Measurements from ENCODE around the gene PEX5L.
A peak's percentile ranks its signal among the peaks of the same experiment; 100 is the strongest.

PEX5L gene

GRCh38 chr3:179768080-179768479, 268.7 kb downstream of the PEX5L start:
- peak; percentile 89 for DNase-seq

- no peak for DNase-seq
Measured at GRCh38 chr3:179766416-179767133, 270.2 kb downstream of the PEX5L start.

DNA sequence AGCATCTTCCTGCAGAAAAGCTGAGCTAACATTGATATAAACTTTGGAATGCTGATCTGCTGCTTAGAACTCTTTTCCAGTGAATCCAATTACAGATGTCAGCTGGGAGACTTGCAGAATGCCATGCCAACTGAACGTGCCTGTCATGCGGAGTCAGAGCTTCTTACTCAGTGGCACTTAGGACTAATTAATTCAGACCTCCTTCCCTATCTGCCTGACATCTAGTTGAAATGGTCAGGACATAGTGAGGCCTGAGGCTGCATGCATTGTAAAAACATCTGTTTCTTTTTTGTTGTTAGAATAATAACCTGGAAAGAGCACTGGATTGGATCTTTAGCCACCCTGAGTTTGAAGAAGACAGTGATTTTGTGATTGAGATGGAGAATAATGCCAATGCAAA, 271.3 kb downstream of the PEX5L start:
- peak; percentile 51 for DNase-seq

DNA sequence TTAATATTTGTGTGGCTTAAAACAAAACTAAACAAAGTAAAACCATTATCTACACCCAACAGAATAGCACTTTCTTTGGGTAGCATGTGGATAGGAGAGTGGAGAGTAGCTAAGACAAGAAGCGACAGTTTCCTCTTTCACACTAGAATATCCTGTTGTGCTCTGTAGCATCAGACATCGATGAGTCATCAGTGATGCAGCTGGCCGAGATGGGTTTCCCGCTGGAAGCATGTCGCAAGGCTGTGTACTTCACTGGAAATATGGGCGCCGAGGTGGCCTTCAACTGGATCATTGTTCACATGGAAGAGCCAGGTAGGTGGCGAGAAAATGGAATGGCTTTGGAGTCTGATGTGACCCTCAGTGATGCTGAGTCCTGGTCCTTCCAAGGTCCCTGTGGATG, 275.8 kb downstream of the PEX5L start:
- no peak for DNase-seq

DNA sequence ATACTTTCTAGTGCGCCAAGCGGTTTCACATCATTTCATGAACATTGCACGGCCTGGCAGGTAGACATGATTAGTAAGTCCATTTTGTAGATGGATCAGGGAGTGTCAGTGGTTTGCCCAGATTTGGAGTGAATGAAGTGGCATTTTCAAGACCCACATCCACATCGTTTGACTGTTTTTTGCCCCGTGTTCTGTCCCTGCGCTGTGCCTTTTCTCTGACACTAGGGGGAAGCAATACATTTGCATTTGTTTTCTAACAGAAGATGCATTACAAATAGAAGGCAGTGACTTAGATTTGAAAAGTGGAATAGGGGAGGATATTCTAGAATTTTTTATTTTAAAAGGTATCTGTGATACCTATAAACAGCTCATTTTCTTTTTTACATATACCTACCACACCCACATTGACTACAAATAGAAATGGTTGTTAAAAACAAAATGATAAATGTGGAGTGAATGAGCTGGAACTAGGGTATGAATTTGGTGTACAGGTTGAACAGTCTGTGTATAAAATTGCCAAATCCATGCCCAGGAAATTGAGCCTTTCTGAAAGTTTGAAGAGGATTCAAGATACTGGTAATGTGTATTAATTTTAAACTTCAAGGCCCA, 285.9 kb downstream of the PEX5L start:
- DNase-seq, result peak; percentile 61

- DNase-seq, result no peak
Measured at GRCh38 chr3:179745716-179746115, 291.0 kb downstream of the PEX5L start.

GRCh38 chr3:179745079-179745478, 291.7 kb downstream of the PEX5L start:
- DNase-seq, result no peak
